ENCODE data around the gene KCNIP4.

DNA sequence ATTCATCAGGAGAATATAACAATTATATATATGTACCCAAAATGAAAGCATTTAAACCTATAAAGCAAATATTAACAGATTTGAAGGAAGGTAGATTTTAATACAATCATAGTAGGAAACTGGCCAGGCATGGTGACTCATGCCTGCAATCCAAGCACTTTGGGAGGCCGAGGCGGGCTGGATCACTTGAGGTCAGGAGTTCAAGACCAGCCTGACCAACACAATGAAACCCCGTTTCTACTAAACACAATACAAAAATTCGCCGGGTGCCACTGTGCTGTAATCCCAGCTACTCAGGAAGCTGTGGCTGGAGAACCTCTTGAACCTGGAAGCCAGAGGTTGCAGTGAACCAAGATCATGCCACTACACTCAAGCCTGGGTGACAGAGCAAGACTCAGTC is 118.3 kb downstream of the KCNIP4 start:
- TF ChIP-seq, protein P1, sequence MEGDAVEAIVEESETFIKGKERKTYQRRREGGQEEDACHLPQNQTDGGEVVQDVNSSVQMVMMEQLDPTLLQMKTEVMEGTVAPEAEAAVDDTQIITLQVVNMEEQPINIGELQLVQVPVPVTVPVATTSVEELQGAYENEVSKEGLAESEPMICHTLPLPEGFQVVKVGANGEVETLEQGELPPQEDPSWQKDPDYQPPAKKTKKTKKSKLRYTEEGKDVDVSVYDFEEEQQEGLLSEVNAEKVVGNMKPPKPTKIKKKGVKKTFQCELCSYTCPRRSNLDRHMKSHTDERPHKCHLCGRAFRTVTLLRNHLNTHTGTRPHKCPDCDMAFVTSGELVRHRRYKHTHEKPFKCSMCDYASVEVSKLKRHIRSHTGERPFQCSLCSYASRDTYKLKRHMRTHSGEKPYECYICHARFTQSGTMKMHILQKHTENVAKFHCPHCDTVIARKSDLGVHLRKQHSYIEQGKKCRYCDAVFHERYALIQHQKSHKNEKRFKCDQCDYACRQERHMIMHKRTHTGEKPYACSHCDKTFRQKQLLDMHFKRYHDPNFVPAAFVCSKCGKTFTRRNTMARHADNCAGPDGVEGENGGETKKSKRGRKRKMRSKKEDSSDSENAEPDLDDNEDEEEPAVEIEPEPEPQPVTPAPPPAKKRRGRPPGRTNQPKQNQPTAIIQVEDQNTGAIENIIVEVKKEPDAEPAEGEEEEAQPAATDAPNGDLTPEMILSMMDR (IDR thresholded peaks at IDR 0.05) = no peak
- TF ChIP-seq POLR2A (IDR thresholded peaks at IDR 0.05) = no peak
